NK-92 (cell line): ENCODE data around the gene MYBPHL.

Source experiments
- DNase-seq: peaks from one replicate; lab custom pipeline; 2025; ENCODE audit not compliant: unreplicated experiment; lab: John Stamatoyannopoulos, UW

MYBPHL gene

DNA sequence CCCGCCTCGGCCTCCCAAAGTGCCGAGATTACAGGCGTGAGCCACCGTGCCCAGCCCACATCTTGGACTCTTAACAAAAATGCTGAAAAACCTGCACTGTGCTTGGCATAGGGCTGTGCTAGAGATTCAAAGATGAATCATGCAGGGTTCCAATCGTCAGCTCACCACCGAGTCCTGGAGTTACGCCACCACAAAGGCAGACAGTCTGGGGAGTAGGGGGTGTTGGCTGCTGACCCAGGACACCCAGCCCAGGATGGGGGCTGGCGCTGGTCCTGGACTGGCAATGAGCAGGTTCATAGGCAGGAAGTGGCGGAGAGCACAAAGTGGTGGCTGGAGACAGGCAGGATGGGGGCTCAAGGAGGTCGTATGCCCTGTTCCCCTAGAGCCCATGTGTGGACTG is 39.8 kb downstream of the MYBPHL start:
- no peak for DNase-seq

DNA sequence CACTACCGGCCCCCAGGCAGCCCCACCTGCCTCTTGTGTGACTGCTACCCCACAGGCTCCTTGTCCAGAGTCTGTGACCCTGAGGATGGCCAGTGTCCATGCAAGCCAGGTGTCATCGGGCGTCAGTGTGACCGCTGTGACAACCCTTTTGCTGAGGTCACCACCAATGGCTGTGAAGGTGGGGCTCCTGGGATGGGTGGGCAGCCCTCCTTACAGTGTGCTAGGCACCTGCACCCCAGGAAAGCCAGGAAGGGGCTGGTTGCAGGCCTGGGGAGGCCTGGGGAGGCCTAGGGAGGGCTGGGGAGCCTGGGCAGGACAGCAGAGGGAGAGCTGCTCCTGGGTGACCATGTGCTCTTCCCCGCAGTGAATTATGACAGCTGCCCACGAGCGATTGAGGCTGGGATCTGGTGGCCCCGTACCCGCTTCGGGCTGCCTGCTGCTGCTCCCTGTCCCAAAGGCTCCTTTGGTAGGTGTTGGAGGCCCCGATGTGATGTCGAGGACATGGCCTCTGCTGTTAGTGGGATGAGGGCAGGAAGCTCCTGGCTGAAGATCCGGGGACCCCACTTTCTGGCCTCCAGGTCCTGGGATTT is 41.0 kb downstream of the MYBPHL start:
- DNase-seq: no peak

DNA sequence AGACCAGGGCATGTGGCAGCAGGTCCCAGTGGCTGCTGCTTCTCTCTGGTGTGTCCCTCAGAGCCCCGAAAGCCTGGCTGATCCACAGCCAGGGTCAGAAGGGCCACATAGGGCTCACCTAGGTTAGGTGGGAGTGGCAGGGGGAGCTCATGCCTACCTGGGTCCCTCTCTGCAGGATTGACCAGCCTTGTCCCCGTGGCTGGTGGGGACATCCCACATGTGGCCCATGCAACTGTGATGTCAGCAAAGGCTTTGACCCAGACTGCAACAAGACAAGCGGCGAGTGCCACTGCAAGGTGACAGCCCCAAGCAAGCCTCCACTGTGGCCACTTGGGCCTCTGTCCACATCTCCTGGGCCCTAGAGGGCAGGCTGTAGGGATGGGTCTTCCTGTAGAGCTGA is 41.8 kb downstream of the MYBPHL start:
- DNase-seq: no peak

DNA sequence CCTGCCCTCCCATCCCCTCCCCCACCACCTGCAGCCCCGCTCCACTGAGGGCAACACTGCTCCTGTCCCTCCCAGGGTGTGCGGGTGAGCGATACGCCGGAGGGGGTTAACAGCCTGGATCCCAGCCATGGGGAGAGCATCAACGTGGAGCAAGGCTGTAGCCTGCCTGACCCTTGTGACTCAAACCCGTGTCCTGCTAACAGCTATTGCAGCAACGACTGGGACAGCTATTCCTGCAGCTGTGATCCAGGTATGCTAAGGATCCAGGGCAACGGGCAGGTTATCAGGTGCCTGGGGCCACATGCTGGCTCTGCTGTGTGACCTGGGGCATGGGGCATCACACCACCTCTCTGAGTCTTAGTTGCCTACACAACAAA is 42.4 kb downstream of the MYBPHL start:
- DNase-seq: no peak

DNA sequence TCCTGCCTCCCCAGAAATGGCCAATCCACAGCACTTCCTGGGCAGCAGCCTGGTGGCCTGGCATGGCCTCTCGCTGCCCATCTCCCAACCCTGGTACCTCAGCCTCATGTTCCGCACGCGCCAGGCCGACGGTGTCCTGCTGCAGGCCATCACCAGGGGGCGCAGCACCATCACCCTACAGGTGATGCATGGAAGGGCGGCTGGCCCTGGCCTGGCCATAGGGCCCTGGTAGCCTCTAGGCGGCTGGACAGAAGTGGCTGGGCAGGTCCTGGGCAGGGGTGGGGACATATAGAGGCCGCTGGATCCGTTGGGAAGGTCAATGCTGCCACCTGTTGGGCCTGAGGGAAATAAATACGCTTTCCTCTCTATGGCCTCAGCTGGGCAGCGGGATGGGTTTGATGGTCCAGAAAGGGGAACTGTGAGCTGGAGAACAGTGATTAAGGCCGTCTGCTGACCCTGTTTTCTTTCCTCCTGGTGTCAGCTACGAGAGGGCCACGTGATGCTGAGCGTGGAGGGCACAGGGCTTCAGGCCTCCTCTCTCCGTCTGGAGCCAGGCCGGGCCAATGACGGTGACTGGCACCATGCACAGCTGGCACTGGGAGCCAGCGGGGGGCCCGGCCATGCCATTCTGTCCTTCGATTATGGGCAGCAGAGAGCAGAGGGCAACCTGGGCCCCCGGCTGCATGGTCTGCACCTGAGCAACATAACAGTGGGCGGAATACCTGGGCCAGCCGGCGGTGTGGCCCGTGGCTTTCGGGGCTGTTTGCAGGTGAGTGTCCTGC is 43.0 kb downstream of the MYBPHL start:
- no peak for DNase-seq

DNA sequence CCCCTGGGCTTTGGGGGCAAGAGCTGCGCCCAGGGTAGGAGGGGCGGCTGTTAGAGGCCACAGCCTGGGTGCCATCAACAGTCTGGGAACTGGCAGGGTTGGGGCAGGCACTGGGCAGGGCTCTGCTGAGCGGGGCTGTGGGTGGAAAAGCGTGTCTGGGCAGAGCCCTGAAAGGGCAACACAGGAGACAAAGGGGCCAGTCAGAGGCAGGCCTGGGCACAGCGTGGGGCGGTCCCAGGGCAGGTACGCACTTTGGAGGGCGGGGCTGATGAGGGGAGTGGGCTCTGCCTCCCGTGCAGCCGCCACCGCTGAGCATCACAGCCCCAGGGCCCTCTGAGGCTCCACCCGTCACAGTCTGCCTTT is 43.6 kb downstream of the MYBPHL start:
- no peak for DNase-seq

DNA sequence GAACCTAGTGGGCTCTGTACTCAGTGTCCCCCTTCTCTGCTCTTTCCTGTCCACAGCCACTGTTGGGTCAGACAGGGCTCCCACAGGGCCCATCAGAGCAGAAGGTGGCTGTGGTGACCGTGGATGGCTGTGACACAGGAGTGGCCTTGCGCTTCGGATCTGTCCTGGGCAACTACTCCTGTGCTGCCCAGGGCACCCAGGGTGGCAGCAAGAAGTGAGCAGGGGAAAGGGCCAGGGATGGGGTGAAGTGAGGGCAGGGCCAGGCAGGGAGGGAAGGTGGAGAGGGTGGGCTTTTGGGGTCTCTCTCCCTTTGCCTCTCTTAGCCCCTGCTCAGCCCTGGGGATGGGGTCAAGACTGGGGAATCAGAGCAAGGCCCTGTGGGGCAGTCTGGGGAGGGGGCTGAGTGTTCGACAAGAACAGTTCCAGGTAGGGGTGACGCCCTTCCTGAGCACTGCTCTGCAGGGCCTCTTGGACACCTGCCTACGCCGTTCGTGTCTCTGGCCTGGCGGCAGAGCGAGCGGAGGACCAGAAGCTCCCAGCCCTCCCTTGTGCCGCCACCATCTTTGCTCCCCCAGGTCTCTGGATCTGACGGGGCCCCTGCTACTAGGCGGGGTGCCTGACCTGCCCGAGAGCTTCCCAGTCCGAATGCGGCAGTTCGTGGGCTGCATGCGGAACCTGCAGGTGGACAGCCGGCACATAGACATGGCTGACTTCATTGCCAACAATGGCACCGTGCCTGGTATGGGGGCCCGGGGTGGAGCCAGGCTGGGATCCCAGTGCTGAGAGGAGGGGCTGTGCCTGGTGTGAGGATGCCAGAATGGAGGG is 44.4 kb downstream of the MYBPHL start:
- DNase-seq: no peak

DNA sequence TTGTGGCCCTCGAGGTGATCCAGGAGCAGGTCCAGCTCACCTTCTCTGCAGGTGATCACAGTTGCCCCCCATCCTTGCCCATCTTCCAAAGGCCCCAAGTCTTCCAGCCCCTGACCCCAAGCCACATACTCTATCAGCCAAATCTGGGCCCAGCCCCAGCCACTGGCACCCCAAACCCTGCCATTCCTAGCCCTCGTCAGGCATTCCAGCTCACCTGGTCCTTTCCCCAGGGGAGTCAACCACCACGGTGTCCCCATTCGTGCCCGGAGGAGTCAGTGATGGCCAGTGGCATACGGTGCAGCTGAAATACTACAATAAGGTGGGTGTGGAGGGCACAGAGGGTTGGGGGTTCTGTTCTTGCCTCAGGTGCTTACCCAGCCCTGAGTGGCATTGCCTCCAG is 45.2 kb downstream of the MYBPHL start:
- no peak for DNase-seq

DNA sequence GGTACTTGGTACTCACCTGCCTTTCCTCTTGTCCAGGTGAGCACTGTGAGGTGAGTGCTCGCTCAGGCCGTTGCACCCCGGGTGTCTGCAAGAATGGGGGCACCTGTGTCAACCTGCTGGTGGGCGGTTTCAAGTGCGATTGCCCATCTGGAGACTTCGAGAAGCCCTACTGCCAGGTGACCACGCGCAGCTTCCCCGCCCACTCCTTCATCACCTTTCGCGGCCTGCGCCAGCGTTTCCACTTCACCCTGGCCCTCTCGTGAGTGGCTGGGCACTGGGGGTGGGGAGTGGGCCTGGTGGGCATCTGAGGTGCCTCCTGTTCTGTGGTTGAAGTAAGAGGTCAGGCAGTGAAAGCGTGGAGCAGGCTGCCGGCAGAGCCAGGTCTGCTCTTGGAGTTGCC is 45.8 kb downstream of the MYBPHL start:
- no peak for DNase-seq

DNA sequence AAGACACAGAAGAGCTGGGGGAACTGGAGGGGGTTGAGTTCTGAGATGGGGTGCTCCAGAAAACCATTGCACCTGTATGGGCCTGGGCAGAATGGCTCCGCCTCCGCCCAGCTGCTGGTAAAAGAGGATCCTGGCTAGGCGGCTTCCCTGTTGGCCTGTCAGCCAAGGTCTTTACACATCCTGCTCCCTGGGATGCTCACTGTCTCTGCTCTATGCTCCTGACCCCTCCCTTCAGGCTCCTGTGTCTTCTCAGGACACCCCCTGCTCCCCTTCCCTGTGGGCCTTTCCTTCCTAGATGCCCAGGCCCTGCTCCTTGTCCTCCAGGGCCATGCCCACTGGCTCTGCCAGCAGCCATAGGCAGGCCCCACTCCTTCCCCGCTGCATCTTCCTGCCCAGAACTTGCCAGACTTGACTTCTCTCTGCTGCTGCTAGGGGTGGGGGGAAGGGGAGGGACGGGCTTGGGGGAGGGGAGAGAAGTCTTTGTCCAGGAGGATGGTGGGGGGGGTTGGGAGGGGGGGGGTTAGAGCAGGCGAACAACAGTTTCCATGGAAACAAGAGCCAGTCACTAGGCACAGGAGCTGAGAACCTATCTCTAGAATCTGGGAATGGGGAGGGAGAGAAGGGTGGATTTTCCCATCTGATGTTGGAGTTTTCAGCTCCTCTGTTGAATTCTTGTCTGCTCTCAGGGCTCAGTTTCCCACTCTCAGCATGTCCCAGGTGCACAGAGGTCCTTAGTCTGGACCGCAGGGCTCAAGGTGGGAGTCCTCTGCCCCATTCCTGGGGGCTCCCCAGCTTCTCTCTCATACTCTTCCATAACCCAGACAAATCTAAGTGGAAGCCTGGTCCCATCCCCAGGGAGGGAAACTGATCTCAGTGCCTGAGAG is 46.9 kb downstream of the MYBPHL start:
- DNase-seq: no peak

DNA sequence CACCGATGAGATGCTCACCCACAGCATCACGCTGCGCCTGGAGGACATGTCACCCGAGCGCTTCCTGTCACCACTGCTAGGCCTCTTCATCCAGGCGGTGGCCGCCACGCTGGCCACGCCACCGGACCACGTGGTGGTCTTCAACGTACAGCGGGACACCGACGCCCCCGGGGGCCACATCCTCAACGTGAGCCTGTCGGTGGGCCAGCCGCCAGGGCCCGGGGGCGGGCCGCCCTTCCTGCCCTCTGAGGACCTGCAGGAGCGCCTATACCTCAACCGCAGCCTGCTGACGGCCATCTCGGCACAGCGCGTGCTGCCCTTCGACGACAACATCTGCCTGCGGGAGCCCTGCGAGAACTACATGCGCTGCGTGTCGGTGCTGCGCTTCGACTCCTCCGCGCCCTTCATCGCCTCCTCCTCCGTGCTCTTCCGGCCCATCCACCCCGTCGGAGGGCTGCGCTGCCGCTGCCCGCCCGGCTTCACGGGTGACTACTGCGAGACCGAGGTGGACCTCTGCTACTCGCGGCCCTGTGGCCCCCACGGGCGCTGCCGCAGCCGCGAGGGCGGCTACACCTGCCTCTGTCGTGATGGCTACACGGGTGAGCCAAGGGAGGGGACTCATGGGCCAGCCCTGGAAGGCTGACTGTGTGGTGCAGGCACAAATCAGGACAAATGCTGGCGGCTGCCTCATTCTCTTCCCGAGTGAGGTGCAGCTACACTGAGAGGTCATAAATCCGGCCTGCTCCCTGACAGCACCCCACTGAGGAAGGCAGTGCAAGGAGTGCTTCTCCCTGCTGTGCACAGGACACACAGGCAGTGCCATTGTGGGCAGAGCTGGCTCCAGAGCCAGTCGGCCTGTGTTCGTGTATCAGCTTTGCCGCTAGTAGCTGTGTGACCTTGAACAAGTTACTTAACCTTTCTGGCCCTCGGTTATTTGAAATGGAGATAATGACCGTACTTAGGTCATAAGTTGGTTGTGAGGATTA is 48.0 kb downstream of the MYBPHL start:
- no peak for DNase-seq

DNA sequence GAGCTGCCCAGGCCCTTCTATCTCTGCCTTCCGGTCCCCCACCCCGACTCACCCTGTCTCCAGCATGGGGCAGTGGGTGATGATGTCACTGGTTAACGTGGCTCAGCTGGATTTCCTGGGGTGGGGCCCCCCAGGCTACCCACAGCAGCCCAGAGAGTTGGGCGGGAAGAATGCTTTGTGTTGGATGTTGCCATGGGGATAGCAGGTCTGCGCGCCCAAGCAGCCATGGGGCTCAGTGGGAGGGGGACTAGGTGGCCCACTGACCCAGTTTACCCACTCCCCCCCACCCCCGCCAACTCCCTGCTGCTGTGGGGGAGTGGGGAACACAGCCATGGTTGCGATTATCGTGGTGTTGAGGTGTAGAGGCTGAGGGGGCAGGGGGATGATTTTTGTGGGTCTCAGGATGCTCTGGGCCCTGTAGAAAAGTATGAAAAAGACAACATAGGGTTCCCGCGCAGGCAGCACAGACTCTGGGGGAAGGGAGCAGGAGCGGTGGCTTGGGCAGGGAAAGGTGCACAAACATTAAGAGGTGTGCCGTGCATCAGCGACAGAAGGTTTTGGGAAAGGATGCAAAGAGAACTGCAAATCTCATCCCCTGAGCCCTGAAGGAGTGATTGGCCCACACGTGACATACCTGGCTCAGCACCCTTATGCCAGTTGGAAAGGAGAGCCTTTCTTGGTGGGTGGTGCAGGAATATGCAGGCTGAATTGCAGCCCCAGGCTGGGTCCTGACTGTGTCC is 49.0 kb downstream of the MYBPHL start:
- no peak for DNase-seq

DNA sequence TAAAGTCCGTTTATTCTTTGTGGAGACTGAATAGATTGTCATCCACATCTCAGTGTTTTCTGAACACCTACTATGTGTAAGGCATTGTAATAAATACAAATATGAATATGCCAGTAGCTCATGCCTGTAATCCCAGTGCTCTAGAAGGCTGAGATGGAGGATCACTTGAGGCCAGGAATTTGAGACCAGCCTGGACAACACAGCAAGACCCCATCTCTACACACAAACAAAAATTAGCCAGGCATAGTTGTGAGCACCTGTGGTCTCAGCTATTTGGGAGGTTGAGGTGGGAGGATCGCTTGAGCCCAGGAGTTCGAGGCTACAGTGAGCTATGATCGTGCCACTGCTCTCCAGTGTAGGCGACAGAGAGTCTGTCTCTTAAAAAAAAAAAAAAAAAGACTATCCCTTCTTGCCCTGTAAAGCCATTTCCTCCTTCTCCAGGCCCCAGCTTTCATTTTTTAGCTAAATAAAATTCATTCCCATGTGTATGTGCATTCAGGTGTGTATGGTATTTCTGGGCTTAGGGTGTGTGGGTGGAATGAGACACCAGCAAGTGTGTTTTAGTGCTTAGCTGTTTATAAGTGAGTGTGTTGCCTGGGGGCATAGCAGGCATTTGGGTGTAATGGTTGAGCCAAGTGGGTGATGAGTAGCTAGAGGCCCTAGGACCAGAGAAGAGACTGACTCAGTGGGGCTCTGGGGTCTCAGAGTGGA is 49.7 kb downstream of the MYBPHL start:
- no peak for DNase-seq

DNA sequence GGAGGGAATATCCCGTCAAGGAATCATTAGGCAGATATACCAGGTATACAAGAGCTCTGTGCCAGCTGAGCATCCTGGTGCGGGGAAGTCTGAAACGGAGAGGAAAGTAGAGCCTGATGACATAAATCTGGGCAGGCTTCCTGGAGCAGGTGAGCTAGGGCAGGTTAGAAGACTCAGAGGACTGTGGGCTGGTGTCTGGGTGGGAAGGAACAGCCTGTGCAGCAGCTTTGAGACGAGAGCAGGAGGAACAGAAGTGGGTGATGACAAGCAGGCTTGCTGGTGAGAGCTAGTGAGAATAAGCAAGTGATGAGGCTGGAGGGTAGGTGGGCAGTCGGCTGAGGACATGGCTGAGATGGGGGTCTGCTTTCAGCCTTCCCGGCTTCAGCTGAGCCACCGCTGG is 50.7 kb downstream of the MYBPHL start:
- no peak for DNase-seq

DNA sequence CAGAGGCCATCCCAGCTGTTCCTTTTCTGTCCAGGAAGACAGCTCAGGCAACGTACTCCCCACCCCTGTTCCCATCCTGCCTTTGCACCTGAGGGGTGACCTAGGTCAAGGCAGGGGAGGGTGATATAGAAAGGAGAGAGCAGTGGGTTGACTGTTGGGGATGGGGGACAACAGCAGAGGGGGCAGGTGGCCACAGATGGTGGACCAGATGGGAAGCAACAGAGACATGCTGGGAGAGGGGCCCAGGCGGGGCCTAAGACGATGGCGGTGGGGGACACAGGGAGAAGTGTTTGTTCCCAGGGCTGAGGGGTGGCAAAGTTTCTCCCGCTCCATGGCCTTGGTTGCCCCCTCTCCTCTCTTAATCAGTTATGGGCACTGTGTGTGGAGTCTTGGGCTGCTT is 51.1 kb downstream of the MYBPHL start:
- DNase-seq: no peak

DNA sequence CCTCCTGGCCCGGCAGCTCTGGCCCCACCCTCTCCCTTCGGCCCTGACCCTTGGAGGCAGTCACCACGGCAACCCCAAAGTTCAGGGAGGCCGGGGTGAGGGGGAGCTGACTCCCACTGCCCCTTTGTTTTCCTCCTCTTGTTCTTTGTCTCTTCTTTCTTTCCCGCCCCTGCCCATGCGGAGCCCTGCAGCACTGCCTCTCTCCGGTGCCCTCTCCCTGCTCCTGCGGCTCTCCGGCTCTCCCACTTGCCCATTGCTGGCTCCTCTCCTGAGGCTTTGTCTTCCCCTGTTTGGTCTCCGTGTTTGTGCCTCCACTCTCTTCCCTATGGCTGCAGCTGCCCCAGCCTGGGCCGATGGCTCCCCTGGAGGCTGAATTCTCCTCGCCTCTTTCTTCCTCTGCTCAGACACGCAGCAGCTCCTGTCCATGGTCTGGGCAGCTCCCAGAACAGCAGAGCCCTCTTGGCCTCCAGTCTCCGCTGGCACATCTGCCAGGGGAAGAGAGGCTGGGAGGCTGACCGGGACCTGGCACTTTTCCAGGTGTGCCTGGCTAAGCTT is 51.6 kb downstream of the MYBPHL start:
- DNase-seq: no peak

DNA sequence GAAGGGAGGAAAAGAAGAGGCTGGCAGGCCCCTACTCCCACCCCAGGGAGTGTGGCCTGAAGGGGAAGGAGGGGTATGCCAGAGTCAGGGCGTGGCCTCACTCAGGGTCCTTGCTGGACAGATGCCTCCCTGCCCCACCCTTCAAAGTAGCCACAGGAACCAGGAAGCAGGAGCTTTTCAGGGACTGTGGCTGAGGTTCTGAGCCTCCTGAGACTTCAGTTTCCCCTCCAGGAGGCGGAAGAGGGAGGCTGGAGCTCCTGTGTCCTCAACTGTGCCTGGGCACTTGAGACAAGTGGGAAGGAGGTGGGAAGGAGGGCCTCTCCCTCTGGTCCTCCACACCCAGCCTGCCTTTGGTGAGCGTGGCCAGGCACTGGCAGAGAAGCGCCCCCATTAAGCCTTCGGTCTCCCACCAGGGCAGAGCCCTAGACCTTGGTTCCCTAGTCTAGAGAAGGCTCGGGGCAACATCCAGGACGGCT is 52.2 kb downstream of the MYBPHL start:
- no peak for DNase-seq
